Spleen (tissue), 11 donors: ENCODE results near the gene PANK4. TPM values are rescaled to one million over a fixed set of nuclear protein-coding genes. Genes with fewer than 3 reads are reported as not detected.

Source experiments
- DNase-seq: peaks from one replicate; pipeline ENCODE4 v3.0.0-alpha.2; 2020
- H3K27ac ChIP-seq, 8 donors: fragments of 200-600 bp; sonication (generic) in 7 of 8; 1 replicate in 4 of 8; 2 replicates in 4 of 8; pipeline versions ENCODE4 v1.5.0 to v1.8.0; 2016 to 2021; ENCODE audit warnings: inconsistent platforms in 4 of 8, mild to moderate bottlenecking in 4 of 8, moderate library complexity in 1 of 8
- H3K27me3 ChIP-seq, 7 donors: fragments of 200-600 bp; sonication (generic) in 6 of 7; replicated peaks in 1 of 7; 1 replicate in 4 of 7; 2 replicates in 3 of 7; pipeline versions ENCODE4 v1.5.0 to v1.8.0; 2016 to 2021; ENCODE audit warnings: inconsistent platforms in 3 of 7, mild to moderate bottlenecking in 1 of 7
- H3K36me3 ChIP-seq, 6 donors: fragments of 200-600 bp; sonication (generic) in 5 of 6; 1 replicate in 4 of 6; 2 replicates in 2 of 6; pipeline versions ENCODE4 v1.5.0 to v1.8.0; 2016 to 2021; ENCODE audit warnings: inconsistent platforms in 2 of 6
- H3K4me1 ChIP-seq, 6 donors: fragments of 200-600 bp; sonication (generic) in 5 of 6; 1 replicate in 3 of 6; 2 replicates in 3 of 6; pipeline versions ENCODE4 v1.5.0 to v1.8.0; 2016 to 2021; ENCODE audit warnings: inconsistent platforms in 3 of 6
- H3K4me3 ChIP-seq, 8 donors: fragments of 200-600 bp; sonication (generic) in 7 of 8; 1 replicate in 4 of 8; 2 replicates in 4 of 8; pipeline versions ENCODE4 v1.5.0 to v1.8.0; 2016 to 2021; ENCODE audit warnings: inconsistent platforms in 4 of 8, mild to moderate bottlenecking in 4 of 8, moderate library complexity in 2 of 8
- H3K9me3 ChIP-seq, 8 donors: fragments of 200-600 bp; sonication (generic) in 7 of 8; 1 replicate in 4 of 8; 2 replicates in 4 of 8; pipeline versions ENCODE4 v1.5.0 to v1.8.0; 2016 to 2021; ENCODE audit warnings: inconsistent platforms in 4 of 8
- CTCF ChIP-seq, 11 experiments: fragments of 200-600 bp in 7 of 11; fragments of 450-650 bp in 4 of 11; sonication (generic) in 4 of 11; IDR thresholded peaks in 8 of 11; conservative IDR thresholded peaks in 3 of 11; 1 replicate in 7 of 11; 2 replicates in 4 of 11; pipeline versions ENCODE4 v1.4.0 to v1.8.0; 2016 to 2021; ENCODE audit warnings: antibody characterized with exemption in 11 of 11, inconsistent platforms in 4 of 11, mild to moderate bottlenecking in 1 of 11
- POLR2A ChIP-seq, 3 donors: fragments of 450-650 bp; IDR thresholded peaks; one replicate each; pipeline ENCODE4 v1.5.1; 2017; ENCODE audit warnings: antibody characterized with exemption in 3 of 3, mild to moderate bottlenecking in 1 of 3
- POLR2AphosphoS5 ChIP-seq, 3 donors: sonication (generic); formaldehyde crosslinking; IDR thresholded peaks; one replicate each; pipeline ENCODE4 v1.5.1; 2017; ENCODE audit warnings: antibody characterized with exemption in 3 of 3
- WGBS, 5 donors: extraction: QIAGEN DNeasy Blood & Tissue Kit in 3 of 5; methylation state at CpG; one replicate each; pipeline versions ENCODE4 v1.1.5 to v1.1.7; 2013 to 2018; 5-methylcytosine and 5-hydroxymethylcytosine counted together
- intact Hi-C: fragments of 100-400 bp; cut with DNase I; formaldehyde crosslinking; loops from one replicate; pipeline ENCODE4 v1.15.0; 2023; ENCODE audit warnings: low total_unique reads
- polyA plus RNA-seq, 3 donors: library from polyadenylated mRNA; stranded (reverse); fragments of 200-250 nt; gene quantifications; one replicate each; pipeline ENCODE4 v1.2.1, GENCODE V29; 2013
- total RNA-seq, 7 donors: library from RNA; depleted of rRNA in 3 of 7; stranded (reverse); fragments of >200 nt in 3 of 7; fragmentation: NEBNext Ultra II Directional in 4 of 7; extraction: Animal tissue kit (Norgen Biotek cat#: 25700) in 4 of 7; gene quantifications; one replicate each; pipeline versions ENCODE4 v1.1.0 to v1.2.1, GENCODE V29; 2016 to 2021
- donor health status: healthy with polysubstance abuse.
- donor health status: DM: no; HTN: no; CAD: no; lungs with moderate emphysema.
- donor health status: DM: no; HTN: no; CAD: no.
- donor health status: Bipolar disorder and iron deficiency.
- donor health status: healthy.
- donor health status: DM: no; HTN: no; CAD: no.
- donor health status: DM: yes; HTN: yes; CAD: no.

Gene PANK4
- total and polyA plus RNA-seq, 10 donors, result 13.8 to 49.5 (median 42.9) TPM

- no peak for DNase-seq
- WGBS, 5 donors, result 89 to 98% (median 94%) methylated on average over 10 to 27 of the region's 27 CpGs
- intact Hi-C loops, result no loop called here
- Histone ChIP-seq H3K4me1 (peaks cover 0 to 35% (median 15%) of the 10 kb centered on the region in 6 donors), H3K27ac (no peak overlapping the region), H3K36me3 (peaks cover 6 to 88% (median 82%) of the 10 kb centered on the region in 6 donors), H3K9me3 (no peaks in the 10 kb centered on the region), H3K4me3 (no peak overlapping the region), H3K27me3 (peaks cover 0 to under 1% (median 0%) of the 10 kb centered on the region in 7 donors)
- no peak for TF ChIP-seq POLR2AphosphoS5 (IDR thresholded peaks at IDR 0.05)
- no peak for TF ChIP-seq CTCF (IDR thresholded peaks at IDR 0.05 in 8 of 11, conservative IDR thresholded peaks at IDR 0.05 in 3 of 11)
- TF ChIP-seq POLR2A (IDR thresholded peaks at IDR 0.05), result no peak
Observed at GRCh38 chr1:2510366-2511155, 15.8 kb downstream of the PANK4 start.

- 90 to 96% (median 92%) methylated on average over 9 to 11 of the region's 11 CpGs for WGBS, 5 donors
- Histone ChIP-seq H3K4me3 (no peak overlapping the region), H3K9me3 (no peaks in the 10 kb centered on the region), H3K27ac (no peak overlapping the region), H3K27me3 (peaks cover 0 to 10% (median 3%) of the 10 kb centered on the region in 7 donors), H3K36me3 (peaks cover 6 to 78% (median 72%) of the 10 kb centered on the region in 6 donors), H3K4me1 (peaks cover 0 to 33% (median 13%) of the 10 kb centered on the region in 6 donors)
- TF ChIP-seq POLR2AphosphoS5 (IDR thresholded peaks at IDR 0.05) (no peak), POLR2A (IDR thresholded peaks at IDR 0.05) (no peak), CTCF (IDR thresholded peaks at IDR 0.05 in 8 of 11, conservative IDR thresholded peaks at IDR 0.05 in 3 of 11) (no peak)
- DNase-seq, result no peak
- intact Hi-C loops, result no loop called here
Observed at GRCh38 chr1:2509589-2509988, 16.8 kb downstream of the PANK4 start.

- Histone ChIP-seq H3K36me3 (peaks cover 6 to 69% (median 66%) of the 10 kb centered on the region in 6 donors), H3K27me3 (peaks cover 0 to 19% (median 9%) of the 10 kb centered on the region in 7 donors), H3K27ac (no peak overlapping the region), H3K4me1 (peaks cover 0 to 39% (median 15%) of the 10 kb centered on the region in 6 donors), H3K4me3 (no peak overlapping the region), H3K9me3 (no peaks in the 10 kb centered on the region)
- DNase-seq, result no peak
- intact Hi-C loops, result no loop called here
- 93 to 97% (median 95%) methylated on average over 22 to 29 of the region's 29 CpGs for WGBS, 5 donors
- no peak for TF ChIP-seq CTCF (IDR thresholded peaks at IDR 0.05 in 8 of 11, conservative IDR thresholded peaks at IDR 0.05 in 3 of 11)
- peak in 1 of 3 donors; percentile 32 for TF ChIP-seq POLR2AphosphoS5 (IDR thresholded peaks at IDR 0.05)
Observed at GRCh38 chr1:2508751-2509150, 17.6 kb downstream of the PANK4 start.

GRCh38 chr1:2508180-2508579, 18.2 kb downstream of the PANK4 start:
- no peak for DNase-seq
- intact Hi-C loops, result no loop called here
- peaks cover 0 to 24% (median 10%) of the 10 kb centered on the region in 7 donors for H3K27me3 ChIP-seq
- no peak overlapping the region for H3K4me3 ChIP-seq
- H3K27ac ChIP-seq, result no peak overlapping the region
- H3K36me3 ChIP-seq, result peaks cover 6 to 64% (median 60%) of the 10 kb centered on the region in 6 donors
- TF ChIP-seq POLR2AphosphoS5 (IDR thresholded peaks at IDR 0.05), result peak in 2 of 3 donors; percentile 29 to 50
- no peak for TF ChIP-seq POLR2A (IDR thresholded peaks at IDR 0.05)
- no peak for TF ChIP-seq CTCF (IDR thresholded peaks at IDR 0.05 in 8 of 11, conservative IDR thresholded peaks at IDR 0.05 in 3 of 11)
- peaks cover 0 to 39% (median 15%) of the 10 kb centered on the region in 6 donors for H3K4me1 ChIP-seq
- WGBS, 5 donors, result 89 to 92% (median 92%) methylated on average over 24 of the region's 24 CpGs
- H3K9me3 ChIP-seq, result no peaks in the 10 kb centered on the region
